CD4-positive, alpha-beta T cell treated with Interleukin-2 at 100 ng/mL for 4 hours (primary cell): ENCODE measurements around the gene HTATIP2.
"Not testable (repeated sequence)": the region's sequence is repeated elsewhere in the genome, so short reads cannot be mapped to it uniquely, and the experiment has no call there.

Experiments used
- DNase-seq: peaks from one replicate; pipeline ENCODE4 v3.0.0-alpha.2; 2020; ENCODE audit warnings: low spot score

HTATIP2 gene

DNA sequence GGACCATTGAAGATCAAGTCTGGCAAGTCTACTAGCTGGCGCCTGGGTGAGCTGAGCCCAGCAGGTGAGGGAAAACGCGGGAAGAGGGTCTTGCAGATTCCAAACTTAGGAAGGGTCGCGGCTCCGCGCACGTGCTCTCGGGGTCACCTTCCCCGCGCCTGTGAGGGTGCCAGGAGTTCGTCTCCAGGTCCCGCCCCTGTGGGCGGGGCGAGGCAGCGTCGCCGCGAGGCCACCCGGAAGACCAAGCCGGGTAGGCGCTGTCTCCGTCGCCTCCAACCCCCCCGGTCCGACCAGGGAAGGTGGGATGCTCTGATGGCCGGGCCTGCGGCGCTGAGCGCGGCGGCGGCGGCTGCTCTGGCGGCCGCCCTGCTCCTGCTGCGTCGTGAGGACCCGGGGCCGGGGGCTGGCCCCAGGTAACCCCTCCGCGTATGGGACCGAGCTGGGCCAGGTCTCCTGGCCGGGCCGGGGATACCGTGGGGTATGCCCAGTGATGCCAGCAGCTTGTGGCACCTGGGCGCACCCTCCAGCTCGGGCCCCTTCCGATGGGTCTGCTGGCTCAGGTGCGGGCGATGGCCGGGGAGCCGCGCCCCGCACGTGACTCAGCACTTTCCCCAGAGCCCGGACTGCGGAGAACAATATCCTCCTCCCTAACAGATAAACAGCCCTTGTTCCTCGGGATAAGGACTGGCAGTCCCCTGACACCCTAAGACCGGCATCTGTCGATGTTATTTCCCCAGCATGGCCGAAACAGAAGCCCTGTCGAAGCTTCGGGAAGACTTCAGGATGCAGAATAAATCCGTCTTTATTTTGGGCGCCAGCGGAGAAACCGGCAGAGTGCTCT lies at the start of gene HTATIP2:
Gene HTATIP2, plus strand, starts transcription at position 215 of the 841 bp plus-strand sequence. Its CDS starts 524 bp downstream, at position 739.
- peak; percentile 74 for DNase-seq

DNA sequence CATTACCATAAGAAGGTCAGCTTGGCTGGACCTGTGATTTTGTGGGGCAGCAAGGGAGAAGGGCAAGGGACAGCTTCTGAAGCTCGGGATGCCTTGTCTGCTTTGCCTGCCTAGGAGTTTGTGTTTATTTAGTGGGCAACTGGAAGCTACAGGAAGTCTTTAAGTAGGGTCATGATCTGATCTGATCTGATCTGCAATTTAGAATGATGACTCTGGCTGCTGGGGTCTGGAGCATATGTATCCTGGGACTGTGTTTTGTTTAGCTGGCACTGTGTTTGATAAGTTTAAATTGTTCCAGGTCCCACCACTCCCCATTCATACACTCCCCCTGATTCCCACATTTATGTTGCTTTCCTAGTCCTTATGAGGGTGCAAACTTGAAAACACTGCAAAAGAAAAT lies 47.7 kb upstream of the HTATIP2 start:
- DNase-seq = no peak

DNA sequence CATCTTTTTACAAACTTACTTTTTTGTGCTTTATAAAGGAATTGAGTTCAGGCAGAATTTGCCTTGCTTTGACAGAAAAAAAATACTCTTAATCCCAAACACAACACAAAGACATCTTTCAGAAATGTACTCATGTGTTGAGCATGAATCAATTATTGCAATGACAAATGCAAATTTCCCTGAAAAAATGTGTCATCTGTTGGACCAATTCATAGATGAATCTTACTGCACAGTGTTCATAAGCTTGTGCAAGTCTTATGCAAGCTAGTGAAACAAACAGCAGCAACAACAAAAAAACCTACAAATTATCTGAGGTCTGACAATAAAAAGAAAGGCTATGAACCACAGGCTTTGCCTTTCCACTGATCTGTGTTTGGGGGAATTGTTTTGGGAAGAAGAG lies 42.3 kb upstream of the HTATIP2 start:
- DNase-seq = no peak

DNA sequence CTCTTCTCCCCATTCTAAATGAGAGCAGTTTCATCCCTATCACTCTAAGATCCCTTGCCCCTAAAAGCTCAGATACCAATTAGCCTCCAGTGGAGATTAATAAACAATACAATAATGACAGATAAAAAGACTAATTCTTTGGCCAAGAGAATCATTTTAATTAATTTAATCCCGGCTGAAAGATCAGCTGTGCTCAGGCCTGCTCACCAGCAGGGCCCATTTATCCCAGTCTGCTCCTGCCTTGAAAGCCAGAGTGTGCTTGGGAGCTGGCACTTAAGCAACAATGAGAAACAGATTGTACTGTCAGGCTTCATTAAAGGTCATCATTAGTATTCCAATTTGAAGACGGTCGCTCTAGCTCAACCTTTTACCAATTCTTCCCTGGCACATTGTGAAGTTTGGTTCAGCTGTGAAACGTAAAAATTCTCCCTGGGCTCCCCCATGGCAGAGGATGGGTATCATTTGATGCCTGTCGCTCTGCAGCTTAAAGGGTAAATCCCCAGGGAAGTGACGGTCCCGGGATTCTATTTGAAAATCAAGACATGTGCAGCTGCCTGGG lies 36.1 kb upstream of the HTATIP2 start:
- no peak for DNase-seq

DNA sequence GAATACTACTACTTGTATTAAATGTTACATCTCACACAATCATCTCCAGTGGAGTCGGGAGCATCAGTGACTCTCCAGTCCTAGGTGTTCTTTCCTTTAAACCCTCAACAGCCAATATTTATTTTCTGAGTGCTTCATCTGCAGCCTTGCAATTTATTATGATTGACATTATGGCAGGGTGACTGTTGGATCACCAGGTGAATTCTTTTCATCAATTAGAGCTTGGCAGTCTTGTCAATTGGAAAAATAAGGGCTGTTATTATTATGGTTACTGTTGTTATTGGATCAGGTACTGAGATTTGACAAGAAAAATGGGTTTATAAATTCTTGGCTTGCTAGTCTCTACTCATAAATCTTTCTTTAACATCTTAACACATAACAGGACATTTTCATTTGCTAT lies 27.5 kb upstream of the HTATIP2 start:
- DNase-seq = no peak

DNA sequence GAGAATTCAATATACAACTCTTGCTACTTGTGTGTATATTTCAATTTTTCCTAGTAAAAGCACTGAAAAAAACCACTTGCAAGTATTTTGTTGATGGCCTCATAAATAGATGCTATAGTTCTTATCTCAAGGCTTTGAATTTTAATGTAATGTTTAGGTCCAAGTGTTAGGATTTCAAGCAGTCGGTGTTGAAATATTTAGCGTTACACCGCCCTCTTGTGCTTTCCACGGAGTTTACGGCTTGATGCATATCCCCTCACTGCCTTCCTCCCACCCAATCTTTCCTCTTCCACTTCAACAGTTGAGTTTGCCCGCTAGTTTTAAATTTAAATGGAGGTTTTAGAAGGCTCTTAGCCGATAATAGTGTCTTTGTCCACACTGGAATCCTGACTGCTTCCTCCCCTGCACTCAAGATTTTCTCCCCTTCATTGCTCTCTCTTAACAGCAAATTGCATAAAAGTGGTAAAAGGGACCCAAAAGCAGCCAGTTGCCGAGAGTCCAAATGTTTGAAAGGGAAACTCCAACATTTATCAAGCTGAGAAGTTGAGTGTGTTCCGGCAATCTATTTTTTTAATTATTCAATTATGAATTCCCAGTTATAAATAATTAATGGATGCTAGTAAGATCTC lies 25.9 kb upstream of the HTATIP2 start:
- DNase-seq = no peak

DNA sequence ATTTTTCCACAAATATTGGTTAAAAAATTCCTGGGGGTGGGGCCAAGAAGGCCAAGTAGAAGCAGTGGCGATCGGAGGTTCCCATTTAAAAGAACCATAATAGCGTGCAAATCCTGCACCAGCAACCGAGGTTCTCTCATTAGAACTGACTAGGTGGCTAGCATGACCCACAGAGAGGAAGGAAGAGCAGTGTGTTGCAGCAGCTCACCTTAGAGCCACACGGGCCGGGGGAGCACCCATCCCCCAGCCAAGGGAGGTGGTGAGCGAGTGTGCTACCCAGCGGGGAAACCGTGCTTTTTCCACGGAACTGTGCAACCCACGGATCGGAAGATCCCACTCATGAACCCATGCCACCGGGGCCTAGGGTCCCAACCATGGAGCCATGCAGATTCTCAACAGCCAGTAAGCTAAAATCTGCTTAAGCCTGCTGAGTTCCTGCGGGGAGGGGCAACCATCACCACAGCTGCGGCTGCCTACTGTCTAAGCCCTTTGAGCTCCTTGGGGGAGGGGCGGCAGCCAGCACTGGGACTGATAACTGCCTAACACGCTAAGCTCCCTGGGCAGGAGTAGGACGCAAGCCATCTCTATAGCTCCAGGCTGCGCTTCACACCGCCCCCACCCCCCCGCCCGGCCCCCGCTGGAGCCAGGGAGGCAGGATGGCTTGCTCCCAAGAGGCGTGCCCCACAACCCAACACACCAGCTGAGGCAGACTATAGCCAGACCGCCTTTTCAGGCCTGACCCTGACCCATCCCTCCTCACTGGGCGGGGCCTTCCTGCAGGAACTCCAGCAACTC lies 21.0 kb upstream of the HTATIP2 start:
- no peak for DNase-seq

DNA sequence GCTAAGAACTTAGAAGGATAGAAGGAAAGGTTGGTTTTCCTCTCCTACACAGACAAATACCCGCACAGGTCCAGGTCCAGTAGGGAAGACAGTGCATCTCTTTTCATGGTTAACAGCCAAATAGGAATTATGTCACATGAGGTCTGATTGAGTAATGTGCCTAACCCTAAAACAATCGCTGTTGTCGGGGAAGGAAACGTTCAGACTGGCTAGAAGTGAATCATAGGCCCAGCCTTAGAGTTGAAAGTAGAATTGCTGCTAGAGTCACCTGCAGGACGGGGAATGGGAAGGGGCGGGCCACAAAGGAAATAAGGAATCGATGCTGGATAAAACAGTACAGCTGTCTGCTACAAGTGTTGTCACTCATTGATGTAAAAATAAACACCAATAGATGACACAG lies 12.4 kb upstream of the HTATIP2 start:
- no peak for DNase-seq

DNA sequence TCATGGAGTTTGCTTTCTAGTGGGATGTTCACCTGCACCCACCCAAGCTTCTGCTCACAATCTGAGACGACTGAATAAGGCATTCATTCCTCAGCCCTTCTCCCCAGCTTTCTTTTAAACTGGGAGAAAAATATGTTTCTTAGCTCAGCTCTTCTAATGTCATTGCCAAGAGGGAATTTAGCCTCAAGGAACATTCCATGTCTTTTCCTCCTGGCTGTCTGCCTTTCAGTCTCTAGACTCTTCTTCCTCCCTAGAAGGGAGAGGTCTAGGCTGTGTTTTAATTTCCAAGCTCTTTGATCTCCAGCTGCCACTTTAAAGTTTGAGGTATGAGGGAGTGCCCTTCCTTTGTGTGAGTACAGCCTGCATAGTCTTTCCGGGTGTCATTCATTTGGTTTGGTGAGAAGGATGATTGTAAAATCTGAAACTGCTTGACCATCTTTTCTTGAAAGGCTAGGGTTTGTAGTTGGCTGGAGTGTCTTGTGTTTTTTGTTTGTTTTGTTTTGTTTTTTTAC lies 11.7 kb upstream of the HTATIP2 start:
- DNase-seq = no peak

DNA sequence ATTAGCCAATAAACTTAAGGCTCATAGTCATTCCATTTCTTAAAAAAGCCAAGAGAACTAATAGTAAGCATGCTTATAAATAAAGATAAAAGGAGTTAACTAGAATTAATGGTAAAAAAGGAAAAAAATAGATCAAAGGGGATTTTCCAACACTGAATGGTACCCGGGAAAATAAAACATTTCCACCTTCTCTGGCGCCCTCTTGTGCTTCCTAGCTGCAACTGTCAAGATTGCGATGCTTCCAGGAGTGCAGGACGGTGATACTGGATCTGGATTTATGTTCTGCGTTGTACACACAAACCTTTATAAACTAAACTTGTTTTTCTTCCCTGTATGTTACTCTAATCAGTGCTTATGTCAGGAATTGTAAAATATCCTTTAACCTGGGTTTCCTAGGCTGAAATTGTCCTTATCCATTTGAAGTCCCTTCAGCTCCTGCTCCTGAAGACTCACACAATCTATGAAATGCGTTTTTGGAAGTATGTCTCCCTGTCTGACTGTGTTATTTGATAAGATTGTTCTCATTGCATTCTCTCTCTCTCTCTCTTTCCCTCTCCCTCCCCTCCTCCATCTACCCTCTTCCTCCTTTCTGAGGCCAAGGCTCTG lies 9.6 kb upstream of the HTATIP2 start:
- peak; percentile 46 for DNase-seq

DNA sequence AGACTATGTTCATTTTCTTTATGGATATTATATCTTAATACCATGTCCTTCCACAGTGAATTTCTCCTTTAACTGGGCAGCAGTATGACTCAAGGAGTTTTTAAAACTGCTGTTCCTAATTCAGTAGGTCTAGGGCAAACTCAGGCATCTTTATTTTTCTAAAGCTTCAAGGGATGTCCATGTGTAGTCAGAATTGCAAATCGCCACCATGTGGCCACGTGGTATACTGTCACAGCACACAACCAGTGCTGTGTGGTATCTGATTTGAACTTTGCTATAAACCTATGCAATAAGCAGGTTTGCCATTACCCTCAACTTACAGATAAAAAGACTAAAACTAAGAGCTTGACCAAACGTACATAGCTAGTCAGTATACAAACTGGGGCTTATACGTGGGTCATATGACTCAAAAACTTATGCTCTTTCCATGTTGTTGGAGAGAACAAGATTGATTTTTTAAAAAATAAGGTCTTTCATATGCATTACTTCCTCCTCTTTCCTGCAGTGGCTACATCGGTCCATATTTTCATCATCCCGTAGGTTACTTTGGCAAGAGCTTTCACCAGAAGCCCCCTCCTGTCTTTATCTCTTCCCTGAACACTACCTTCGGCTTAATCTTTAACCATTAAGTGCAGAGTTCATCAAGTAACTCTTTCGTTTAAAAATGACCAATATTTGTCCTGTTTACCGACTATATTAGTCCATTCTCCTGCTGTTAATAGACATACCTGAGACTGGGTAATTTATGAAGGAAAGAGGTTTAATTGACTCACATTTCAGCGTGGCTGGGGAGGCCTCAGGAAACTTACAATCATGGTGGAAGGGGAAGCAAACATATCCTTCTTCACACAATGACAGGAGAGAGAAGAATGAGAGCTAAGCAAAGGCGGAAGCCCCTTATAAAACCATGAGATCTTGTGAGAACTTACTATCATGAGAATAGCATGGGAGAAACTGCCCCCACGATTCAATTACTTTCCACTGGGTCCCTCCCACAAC lies 8.0 kb upstream of the HTATIP2 start:
- DNase-seq = peak; percentile 53

DNA sequence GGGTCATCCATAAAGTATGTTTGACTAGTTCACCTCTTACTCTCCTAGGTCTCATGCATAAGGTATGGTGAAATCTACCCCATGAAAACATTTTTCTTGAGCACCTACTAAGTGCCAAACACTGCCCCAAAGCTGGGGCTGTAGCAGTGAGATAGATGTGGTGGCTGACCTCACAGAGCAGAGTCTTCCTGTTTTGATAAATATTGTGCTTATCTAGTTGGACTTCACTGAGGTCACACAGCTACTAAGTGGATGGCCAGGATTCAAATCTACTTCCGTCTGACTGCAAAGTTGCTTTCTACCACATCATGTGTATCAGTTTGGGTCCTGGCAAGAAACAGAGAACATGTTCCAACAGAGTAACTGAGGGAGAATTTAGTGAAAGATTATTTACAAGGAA lies 6.4 kb upstream of the HTATIP2 start:
- DNase-seq = no peak

DNA sequence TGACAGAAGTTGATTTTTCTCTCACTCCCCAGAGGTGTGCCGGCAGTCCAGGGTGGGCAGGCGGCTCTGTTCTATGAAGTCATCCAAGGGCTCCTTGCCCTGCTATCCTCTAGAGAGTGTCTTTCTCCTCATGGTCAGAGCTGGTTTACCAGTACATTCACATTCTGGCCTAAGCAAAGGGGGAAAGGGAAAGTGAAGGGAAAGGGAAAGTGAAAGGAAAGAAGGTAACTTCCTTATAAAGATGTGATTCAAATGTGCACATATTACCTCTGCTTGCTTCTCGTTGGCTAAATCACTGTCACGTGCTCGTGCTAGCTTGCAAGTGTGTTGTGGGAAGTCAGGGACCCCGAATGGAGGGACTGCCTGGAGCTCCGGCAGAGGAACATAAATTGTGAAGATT lies 2.9 kb upstream of the HTATIP2 start:
- DNase-seq = peak; percentile 62

DNA sequence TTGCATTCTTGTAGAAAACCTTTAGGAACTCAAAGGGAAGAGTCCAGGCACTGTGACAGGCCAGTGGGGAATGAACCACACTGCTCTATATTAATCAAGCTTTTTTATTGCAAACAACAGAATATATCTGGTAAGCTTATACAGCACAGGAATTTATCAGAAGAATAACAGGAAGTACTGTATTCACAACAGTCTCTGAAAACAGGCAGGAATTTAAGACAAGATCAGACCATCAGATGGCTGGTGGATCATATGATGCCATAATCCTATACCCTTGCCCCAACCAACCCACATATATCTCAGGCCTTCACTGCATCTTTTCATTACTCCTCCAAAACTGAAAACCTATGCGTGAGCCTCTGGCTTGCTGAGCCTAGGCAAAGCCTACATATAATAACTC lies 1.0 kb upstream of the HTATIP2 start:
- DNase-seq = no peak

DNA sequence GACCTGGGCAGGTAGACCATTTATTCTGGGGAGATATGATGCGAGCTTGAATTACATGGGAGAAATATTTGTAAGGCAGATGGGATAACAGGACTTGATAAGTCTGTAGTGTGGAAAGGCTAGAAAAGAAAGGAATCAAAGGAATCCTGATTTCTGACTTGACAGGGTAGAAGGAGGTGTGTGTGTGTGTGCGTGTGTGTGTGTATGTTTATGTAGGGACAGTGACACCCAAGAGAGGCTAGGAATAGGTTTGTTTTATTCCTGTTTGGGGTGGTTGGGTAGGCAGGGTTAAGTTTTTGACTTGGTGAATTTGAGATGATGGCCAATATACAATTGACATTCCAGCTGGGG lies 390 bp upstream of the HTATIP2 start:
- peak; percentile 5 for DNase-seq

DNA sequence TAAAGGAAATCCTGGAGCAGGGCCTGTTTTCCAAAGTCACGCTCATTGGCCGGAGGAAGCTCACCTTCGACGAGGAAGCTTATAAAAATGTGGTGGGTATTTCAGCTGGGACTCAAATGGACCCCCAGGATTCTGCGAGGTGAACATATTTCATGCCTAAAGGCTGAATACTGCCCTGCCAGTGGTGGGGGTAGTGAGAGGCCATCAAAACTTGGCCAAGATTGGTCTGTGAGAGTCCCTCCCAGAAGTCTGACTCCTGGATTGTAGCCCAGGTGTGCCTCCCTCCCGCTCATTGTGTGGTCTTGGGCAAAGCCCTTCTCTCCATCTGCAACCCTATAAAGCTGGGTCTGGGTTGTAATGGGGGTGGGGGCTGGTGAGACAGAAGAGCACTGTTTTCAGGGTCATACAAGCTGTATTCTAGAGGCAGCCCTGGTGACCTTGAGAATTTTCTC lies 853 bp downstream of the HTATIP2 start:
- no peak for DNase-seq

DNA sequence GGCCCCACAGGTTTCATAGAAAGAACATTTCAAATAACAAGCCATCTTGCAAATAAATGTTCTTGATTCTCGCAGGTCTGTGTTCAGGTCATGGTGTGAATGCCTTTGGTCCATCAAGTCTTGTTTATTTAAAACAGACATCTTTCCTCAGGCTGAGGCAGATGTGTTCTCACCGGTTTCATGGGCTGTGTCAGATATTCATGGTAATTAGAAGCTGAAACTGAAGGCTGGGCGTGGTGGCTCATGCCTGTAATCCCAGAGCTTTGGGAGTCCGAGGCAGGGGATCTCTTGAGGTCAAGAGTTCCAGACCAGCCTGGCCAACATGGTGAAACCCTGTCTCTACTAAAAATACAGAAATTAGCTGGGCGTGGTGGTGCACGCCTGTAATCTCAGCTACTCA lies 2.0 kb downstream of the HTATIP2 start:
- not testable (repeated sequence) for DNase-seq

DNA sequence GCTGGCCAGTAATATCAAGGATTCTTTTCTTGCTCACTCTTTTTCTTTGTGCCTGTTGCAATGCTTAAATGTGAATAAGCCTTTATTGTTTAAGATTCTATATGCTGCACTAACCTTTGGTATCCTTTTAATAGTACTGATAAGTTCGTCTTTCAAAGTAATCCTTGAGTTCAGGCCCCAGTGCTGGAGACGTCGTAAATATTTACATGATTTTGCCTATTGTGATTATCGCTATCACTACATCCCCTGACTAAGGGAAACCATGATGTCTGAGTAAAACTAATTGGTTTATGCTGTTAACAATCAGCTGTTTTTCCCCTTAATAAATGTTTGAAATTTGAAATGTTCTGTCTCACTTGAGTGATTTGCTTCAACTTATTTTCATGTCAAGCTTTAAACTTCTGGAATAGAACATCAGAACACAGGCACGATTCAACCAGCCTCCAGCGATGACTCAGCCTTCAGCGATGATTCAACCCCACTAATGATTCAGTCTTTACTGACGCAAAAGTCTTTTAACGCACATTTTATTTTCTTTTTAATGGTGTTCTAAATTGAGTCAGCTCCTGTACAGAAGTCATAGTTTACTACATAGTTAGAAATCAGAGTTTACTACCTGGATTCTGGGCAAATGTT lies 3.9 kb downstream of the HTATIP2 start:
- peak; percentile 72 for DNase-seq

DNA sequence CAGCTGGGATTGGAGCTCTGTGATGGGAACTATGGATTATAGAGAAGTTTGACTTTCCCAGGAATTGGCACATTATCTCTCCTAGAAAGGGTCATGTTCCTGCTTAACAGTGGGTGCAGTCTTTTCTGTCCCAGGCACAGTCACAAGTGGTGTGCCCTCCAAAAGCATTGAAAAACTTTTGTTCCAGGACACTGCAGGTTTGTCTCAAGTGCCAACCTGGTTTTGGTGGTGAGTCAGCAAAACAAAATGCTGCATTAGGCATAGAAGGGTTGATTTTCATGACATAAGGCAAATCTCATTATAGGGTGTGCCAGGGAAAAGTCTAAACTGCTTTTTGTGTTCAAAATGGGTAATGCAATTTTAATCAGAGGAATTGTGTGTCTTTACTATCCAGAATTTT lies 4.9 kb downstream of the HTATIP2 start:
- no peak for DNase-seq

DNA sequence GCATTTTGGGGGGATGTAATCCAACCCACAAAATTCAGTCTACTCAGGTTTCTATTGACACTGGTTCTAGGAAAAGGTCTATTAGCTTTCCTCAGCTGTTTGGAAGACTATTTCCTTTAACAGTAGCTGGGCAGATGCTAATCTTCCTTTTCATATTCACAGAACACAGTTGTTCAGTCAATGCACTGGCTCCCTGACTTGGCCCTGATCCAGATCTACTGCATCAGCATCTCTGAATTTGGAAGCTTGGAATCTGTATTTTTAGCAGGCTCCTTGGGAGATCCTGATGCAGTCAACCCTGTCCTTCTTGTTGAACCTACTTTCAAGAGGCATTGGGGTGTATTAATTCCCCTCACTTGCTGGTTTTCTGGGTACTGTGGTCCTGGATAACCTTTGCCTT lies 6.3 kb downstream of the HTATIP2 start:
- DNase-seq = no peak
